GM12865 (cell line): Measurements from ENCODE around the gene LRRIQ4.
A peak's percentile ranks its signal among the peaks of the same experiment; 100 is the strongest.

Experiments
- DNase-seq: peaks from one replicate; pipeline ENCODE4 v3.0.0; 2010; ENCODE audit warnings: low read depth
- H3K4me3 ChIP-seq: 2 replicates; pipeline ENCODE4 v1.5.1; 2011; ENCODE audit warnings: mild to moderate bottlenecking, low read depth, low read length, control low read depth
- TF ChIP-seq, protein P1 (sequence below): IDR thresholded peaks from 2 replicates; pipeline ENCODE4 v1.5.1; 2011; ENCODE audit warnings: low read length, control low read depth, low read depth, inconsistent platforms; ENCODE audit not compliant: insufficient read depth; ENCODE audit errors: missing control alignments

Gene LRRIQ4

DNA sequence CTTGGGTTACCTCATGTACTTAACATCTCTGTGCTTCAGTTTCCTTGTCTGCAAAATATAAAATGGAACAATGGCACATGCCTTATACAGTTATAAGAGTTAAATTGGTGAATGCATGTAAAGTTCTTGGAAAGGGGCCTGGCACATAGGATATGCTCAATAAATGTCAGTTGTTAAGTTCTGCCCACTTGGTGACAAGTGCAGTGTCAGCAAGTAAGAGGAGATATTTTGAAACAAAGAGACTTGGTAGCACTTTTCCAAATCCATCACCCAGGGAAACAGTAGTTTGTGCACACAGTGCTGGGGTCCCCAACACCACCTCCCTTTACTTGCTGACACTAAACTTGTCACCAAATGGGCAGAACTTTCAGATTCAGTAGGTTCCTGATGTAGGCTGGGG is 37.9 kb downstream of the LRRIQ4 start:
- DNase-seq = no peak
- TF ChIP-seq, protein P1, sequence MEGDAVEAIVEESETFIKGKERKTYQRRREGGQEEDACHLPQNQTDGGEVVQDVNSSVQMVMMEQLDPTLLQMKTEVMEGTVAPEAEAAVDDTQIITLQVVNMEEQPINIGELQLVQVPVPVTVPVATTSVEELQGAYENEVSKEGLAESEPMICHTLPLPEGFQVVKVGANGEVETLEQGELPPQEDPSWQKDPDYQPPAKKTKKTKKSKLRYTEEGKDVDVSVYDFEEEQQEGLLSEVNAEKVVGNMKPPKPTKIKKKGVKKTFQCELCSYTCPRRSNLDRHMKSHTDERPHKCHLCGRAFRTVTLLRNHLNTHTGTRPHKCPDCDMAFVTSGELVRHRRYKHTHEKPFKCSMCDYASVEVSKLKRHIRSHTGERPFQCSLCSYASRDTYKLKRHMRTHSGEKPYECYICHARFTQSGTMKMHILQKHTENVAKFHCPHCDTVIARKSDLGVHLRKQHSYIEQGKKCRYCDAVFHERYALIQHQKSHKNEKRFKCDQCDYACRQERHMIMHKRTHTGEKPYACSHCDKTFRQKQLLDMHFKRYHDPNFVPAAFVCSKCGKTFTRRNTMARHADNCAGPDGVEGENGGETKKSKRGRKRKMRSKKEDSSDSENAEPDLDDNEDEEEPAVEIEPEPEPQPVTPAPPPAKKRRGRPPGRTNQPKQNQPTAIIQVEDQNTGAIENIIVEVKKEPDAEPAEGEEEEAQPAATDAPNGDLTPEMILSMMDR = no peak

DNA sequence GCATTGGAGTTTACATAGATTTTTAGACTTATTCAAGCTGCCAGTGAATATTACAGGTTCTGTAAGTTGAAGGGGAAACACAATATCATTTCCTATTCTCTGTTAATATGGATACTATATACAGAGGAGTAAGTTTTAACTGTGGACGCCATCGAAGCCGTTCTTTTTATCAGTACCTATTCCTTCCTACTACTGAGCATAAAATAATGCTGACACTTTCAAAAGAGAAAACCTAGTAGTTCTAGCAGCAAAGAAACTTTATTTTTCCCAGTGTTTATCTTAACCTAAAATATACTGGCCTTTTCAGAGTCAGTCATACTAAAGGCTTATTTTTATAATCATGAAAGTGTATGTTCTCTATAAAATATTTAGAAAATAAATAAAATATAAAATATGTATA is 42.8 kb downstream of the LRRIQ4 start:
- TF ChIP-seq, protein P1 = no peak
- no peak for DNase-seq
- H3K4me3 ChIP-seq = no peak overlapping the region

More for the DNA sequence above, 37.9 kb downstream of the LRRIQ4 start:
- H3K4me3 ChIP-seq = no peak overlapping the region

DNA sequence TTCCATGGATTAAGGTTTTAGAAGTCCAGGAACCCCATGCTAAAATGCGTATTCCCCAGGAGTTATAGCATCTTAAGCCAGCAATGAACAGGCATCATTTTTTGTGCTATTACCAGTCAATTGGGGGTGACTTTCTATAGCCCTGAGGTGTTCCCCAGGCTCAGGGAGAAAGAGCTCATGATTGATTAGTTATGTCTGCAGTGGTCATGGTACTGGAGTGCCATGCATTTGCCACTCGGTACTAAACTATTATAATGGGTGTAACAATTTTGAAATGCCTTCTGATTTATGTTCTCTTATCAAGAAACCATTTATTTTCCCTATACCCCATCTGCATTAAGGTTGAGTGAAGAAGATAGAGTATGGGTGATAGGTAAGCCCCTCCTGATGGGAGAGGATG is 45.1 kb downstream of the LRRIQ4 start:
- no peak overlapping the region for H3K4me3 ChIP-seq
- DNase-seq = no peak
- TF ChIP-seq, protein P1 = no peak

DNA sequence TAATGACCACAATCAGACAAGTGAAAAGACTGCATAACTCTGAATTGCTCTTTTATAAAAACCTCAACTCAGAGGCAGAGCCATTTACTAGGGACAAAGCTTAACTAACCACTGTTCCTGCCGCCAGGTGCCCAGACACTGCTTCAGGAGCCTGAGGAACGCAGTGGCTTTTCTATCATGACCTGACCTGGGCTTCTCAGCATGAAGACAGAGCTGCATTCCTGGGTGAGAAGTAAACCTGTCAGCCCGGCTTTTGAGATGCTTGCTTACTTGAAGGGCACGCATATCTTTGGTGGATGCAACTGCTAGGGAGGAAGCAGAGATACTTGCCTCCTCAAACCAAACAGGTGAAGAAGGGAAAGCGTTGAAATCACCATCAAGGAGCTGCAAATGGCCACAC is 49.2 kb downstream of the LRRIQ4 start:
- TF ChIP-seq, protein P1 = no peak
- no peak overlapping the region for H3K4me3 ChIP-seq
- no peak for DNase-seq

DNA sequence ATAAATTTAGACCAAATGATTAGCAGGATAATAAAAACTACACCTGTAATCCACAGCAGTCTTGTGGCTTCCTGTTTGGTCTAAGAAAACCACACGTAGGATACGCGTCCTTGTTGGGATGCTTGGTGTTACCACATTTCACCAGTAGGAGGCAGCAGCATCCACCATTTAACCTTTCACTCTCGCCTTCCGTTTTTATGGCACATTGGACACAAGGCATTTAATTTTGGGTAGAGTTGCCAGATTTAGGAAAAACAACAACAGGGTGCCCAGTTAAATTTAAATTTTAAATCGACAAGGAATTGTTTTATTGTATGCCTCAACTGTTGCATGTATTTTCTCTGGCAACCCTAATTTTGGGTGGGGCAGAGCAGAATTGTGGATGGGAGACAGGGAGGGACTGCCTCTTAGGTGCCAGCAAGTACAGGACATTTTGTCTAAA is 50.8 kb downstream of the LRRIQ4 start:
- H3K4me3 ChIP-seq = no peak overlapping the region
- TF ChIP-seq, protein P1 = peak; percentile 91
- DNase-seq = peak; percentile 84

DNA sequence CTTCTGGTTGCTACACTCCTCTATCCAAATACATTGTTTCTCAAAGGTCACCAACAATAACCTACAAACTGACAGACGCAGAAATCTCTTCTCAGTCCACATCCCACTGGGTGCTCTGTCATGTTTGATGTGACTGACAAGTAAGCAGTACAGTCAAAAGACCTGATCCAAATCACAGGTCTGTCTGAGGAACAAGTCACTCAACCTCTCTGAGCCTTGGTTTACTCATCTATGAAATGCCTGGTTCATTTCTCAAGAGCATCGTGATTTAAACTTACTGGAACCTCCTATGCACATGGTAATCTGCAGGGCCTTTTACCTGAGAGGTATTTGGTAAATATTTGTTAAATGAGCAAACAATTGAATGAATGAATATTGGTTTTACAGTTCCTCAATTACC is 51.6 kb downstream of the LRRIQ4 start:
- DNase-seq = no peak
- no peak overlapping the region for H3K4me3 ChIP-seq
- TF ChIP-seq, protein P1 = no peak

DNA sequence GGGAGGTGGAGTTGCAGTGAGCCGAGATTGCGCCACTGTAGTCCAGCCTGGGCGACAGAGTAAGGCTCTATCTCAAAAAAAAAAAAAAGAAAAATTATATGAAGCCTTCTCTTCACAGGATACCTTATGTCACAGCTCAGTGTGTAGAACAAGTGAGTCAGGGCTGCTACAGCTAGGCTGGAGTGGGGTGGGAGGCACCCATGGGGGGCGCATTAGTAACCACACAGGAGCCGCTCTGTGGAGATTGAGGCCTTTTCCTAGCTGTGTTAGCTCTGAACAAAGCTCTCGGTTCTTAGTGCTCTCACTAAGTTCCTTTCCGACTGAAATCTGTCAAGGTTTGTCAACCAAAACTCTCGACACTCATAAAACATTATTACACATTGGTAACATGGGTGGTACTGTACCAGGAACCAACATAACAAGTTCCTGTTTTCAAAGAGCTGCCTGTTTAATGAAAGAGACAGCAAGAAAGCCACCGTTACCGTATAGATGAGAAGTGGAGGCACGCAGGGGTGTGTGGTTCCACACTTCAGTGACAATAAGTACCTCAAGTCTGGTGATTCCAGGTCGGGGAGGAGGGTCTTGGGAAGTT is 52.6 kb downstream of the LRRIQ4 start:
- DNase-seq = peak; percentile 38
- H3K4me3 ChIP-seq = no peak overlapping the region
- TF ChIP-seq, protein P1 = no peak
